T-helper 2 cell treated with Interferon-gamma antibody and Interleukin-4, amounts not matched to agents 100 ng/mL and 5 ng/mL, for 36 hours (primary cell): ENCODE data around the gene PPM1L. TPM values are rescaled to one million over a fixed set of nuclear protein-coding genes. Genes with fewer than 3 reads are reported as not detected.

Experiments used
- intact Hi-C: fragments of 100-400 bp; cut with micrococcal nuclease; formaldehyde crosslinking; loops from one replicate; pipeline ENCODE4 v1.15.1; 2023
- total RNA-seq: library from RNA; stranded (reverse); gene quantifications from 2 replicates; pipeline ENCODE4 v1.2.3, GENCODE V29; 2022

PPM1L gene
- total RNA-seq, 1 donor from 2014 or later: 2.6 TPM

GRCh38 chr3:160842021-160843005 lies 86.3 kb downstream of the PPM1L start:
- intact Hi-C loops: no loop called here

DNA sequence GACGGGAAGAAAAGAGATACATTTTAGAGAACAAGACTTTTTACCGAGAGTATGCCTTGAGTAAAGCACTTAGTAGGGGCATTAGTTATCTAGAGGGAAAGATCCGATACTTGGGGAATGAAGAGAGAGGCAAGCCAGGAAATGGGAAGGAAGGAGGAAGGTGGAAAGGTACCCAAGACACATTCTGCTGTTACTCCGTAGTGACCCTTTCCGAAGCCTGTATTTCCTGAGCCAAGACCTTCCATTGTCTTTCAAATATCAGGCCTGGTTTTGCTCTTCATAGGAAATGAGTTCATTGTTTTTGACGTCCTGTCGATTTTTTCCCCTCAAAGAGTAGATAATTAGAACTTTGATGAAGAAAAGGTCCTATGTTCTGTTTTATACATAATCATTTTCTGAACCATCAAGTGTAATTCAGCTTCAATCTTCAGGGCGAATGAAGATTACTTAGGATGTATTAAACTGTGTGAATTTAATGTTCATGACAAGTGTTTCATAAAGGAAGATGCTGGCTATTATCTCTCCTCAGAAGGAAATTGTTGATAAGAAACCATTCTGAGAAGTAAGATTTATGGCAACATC lies 95.7 kb downstream of the PPM1L start:
- intact Hi-C loops: no loop called here

DNA sequence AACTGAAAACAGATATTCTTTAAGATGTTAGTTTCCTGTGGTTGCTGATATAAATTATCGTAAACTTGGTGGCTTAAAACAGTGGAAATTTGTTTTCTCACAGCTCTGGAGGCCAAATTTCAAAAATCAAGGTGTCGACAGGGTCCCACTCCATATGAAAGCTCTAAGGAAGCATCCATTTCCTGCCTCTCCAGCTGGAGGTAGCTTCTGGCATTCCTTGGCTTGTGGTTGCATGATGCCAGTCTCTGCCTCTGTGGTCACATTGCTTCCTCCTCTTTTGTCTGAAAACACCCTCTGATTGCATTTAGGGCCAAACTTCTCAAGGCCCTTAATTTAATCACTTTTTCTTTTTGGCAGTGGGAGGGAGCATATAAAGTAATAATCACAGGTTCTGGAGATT lies 96.8 kb downstream of the PPM1L start:
- intact Hi-C loops: no loop called here

GRCh38 chr3:160856450-160856849 lies 100.4 kb downstream of the PPM1L start:
- intact Hi-C loops: no loop called here

DNA sequence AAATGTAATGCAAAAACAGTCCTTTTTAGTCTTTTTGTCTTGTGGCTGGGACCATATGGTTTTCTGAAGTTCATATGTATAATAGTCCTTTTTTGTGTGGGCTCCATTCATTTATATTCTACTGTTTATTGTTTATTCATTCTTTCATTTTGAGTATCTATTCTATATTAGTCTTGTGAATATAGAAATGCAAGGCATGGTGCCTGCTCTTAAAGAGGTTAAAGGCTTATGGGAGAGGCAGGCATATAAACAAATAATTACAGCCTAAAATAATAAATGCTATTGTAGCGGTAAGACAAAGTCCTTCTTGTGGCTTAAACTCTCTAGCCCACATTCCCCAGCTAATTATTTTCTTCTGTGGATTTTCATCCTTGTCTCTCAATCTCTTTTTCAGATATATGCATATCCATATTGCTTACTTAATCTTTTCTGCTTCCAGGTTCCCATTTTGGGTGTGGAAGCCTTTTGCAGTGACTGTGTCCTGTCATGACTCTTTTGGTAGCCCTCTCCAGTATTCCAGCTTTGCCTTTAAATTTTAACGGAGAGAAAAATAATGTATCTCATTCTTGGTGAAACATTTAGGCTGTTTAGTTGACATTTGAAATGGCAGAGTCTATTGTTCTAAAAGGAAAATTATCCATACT lies 101.6 kb downstream of the PPM1L start:
- intact Hi-C loops: no loop called here

GRCh38 chr3:160860346-160860745 lies 104.3 kb downstream of the PPM1L start:
- intact Hi-C loops: no loop called here

DNA sequence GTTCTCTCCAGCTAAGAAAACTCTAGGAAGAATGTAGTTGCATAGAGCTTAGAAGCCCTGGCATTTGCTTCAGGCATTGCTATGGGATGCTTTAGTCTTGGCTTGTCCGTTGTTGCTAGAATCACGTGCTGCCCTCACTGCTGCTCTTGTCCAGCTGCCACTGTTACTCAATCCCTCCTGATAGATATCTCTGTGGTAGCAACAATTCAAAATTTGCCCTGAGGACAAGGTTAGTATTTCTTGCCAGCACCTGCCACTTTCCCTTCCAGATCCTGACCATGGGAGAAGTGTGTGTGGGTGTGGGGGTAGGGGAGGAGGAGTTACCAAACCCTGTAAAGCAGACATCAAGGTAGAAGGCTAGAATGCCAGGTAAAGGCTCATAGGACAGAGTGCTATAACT lies 113.8 kb downstream of the PPM1L start:
- intact Hi-C loops: no loop called here

DNA sequence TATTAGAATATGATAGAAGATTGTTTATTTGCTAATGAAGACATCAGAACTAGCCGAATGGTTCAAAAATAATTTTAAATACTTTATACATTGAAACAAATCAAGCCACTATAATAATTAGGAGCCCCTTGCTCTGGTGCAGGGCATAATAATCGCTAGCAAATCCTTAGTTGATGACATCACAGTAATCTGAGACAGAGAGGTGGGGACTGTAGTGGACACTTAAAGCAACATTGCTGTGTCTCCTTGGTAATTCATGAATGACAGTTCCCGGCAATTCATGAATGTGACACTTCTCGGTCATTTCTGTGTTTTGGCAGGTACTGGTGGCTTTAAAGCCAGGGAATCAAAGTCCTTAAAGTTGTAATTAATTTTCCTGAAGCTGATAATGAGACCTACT lies 114.3 kb downstream of the PPM1L start:
- intact Hi-C loops: no loop called here

- intact Hi-C loops: no loop called here
Observed at GRCh38 chr3:160874736-160875135, 118.7 kb downstream of the PPM1L start.

DNA sequence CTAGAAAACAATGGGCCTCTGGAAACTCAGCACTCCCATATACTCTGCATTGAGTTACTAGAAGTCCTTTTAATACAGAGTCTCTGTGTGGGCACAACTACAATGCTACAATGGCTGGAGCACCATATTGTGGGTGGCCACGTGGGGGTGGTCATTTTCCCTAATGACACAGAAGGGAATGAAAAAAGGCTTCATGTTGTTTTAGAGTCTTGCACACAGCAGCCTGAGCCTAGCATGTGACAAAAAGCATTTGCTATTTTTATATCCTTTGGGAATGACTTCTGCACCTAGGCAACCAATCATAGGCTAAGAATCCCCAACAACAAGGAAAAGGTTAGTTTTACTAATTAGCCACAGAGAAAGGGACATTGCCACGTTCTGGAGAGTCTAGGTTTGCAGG lies 120.6 kb downstream of the PPM1L start:
- intact Hi-C loops: no loop called here

GRCh38 chr3:160879859-160880258 lies 123.8 kb downstream of the PPM1L start:
- intact Hi-C loops: no loop called here

- intact Hi-C loops: no loop called here
Observed at GRCh38 chr3:160883373-160883772, 127.3 kb downstream of the PPM1L start.

- intact Hi-C loops: no loop called here
Observed at GRCh38 chr3:160885791-160886286, 129.8 kb downstream of the PPM1L start.

- intact Hi-C loops: no loop called here
Observed at GRCh38 chr3:160886421-160886820, 130.4 kb downstream of the PPM1L start.

DNA sequence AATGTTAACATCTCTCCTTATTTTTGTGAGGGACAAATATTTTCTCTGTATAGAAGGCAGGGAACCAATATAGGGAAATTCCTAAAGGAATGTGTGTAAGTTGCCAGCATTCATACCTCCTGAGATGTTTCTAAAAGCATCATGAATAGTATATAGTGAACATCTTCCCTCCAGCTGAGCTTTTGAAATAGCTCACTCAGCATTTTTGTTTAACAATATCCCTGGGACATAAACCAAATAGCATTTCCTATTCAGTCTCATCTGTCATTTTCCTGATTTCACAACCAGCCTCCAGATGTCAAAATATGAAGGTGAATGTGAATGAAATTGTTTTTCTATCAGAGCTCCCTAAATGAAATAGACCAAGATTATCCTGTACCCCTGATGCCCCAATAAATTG lies 137.2 kb downstream of the PPM1L start:
- intact Hi-C loops: no loop called here

GRCh38 chr3:160904691-160905090 lies 148.7 kb downstream of the PPM1L start:
- intact Hi-C loops: no loop called here

DNA sequence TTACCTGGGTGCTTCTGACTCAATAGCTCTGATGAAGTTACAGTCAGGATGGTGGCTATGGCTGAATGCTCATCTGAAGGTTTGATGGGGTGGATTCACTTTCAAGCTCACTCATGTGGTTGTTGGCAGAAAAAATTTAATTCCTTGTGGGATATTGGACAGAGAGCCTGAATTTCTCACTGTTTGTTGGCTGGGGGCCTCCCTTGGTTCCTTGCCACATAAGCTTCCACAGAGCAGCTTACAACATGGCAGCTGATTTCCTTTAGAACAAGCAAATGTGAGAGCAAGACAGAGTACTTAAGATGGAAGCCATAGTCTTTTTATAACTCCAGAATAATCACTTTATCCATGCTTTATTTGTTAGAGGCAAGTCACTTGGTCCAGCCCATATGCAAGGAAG lies 150.6 kb downstream of the PPM1L start:
- intact Hi-C loops: no loop called here

DNA sequence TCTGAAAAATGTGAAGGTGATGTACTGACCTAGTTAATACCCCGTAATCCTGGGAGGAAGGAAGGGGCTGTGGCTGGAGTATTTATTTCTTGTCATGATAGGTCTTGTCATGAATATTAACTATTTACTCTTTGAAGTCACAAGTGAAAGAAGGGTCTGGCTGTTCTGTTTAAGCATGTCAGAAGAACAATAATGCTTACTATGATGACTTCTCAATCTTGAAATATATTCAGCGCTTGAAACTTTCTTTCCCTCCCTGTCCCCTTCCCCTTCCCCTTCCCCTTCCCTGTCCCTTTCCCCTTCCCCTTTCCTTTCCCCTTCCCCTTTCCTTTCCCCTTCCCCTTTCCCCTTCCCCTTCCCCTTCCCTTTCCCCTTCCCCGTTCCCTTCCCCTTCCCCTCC lies 153.9 kb downstream of the PPM1L start:
- intact Hi-C loops: no loop called here

DNA sequence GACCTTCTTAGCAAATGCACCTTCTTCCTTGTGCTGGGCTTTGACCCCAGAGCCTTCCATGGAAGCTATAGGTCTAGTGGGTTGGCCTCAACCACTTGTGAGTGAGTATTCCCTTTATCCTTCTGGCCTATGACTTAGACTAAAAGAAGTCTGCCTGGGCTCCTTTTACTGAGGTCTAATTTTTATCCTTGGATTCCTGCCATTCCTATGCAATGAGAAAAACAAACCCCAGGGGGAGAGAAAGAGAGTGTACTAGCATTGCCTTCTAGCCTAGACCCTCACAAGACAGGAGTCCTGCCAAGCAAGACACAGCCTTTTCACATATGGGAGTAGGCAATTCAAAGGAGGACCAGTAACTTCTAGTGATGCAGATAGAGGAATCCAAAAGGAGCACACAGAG lies 155.4 kb downstream of the PPM1L start:
- intact Hi-C loops: no loop called here

- intact Hi-C loops: no loop called here
Observed at GRCh38 chr3:160916472-160916871, 160.4 kb downstream of the PPM1L start.

- intact Hi-C loops: no loop called here
Observed at GRCh38 chr3:160919942-160920341, 163.9 kb downstream of the PPM1L start.

GRCh38 chr3:160921020-160921635 lies 165.1 kb downstream of the PPM1L start:
- intact Hi-C loops: no loop called here
